ENCODE measurements around the gene SPATA13. TPM values are rescaled to one million over a fixed set of nuclear protein-coding genes. Genes with fewer than 3 reads are reported as not detected.

Gene SPATA13
- total RNA-seq, 1 experiment from 2014 or later = 4.4 TPM

DNA sequence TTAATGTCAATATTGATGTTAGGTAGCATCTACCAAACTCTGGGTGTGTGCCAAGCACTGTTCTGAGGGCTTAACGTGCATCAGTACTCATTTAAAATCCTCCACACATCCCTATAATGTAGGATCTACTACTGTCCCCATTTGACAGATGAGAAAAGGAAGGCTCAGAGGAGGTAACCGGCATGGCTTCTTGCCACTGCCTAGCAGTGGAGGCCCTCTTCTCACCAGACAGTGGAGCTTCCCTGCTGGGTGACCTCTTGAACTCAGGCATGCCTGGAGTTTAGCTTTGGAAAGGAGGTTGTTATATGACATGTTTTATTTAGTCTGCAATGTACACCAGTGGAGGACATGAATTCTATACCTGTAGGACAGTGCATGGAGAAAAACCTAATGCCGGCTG lies 2.1 kb downstream of the SPATA13 start:
- no peak for DNase-seq (ENCODE audit: extremely low read depth, low read depth)

DNA sequence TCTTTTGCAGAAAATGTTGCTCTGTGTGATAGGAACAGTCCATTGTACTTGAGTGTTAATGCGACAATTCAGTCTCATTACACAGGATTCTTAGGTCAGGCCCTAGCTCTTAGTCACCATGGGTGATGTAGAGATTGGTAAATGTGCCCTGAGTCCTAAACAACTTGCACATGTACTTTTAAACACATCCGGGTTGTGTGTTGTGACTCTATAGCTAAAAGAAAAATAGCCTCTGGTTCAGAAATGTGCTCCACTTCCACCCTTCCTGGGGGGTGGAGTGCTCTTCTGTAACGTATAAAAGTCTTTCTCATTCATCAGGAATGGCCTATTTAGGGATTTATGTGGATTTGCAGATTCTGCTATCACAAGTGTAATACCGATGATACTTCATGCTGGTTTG lies 5.2 kb downstream of the SPATA13 start:
- DNase-seq (ENCODE audit: extremely low read depth, low read depth) = no peak

DNA sequence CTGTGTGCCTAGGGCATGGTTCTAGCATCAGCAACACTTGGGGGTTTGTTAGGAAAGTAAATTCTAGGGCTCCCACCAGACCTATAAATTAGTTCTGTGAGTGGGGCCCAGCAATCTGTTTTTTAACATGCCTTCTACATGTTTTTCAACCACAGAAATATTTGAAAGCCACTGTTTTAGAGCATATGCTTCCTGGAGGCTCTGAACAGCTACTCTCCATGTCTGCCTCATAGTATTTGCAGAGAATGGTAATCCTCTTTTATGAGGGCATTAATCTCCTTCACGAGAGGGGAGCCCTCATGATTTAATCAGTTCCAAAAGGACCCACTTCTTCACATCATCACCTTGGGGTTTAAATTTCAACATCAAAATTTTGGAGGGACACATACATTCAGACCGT lies 6.0 kb downstream of the SPATA13 start:
- DNase-seq (ENCODE audit: extremely low read depth, low read depth) = no peak

- DNase-seq (ENCODE audit: extremely low read depth, low read depth) = no peak
These were observed 7.3 kb downstream of the SPATA13 start for GRCh38 chr13:24167666-24168391.

GRCh38 chr13:24168392-24168750 lies 7.9 kb downstream of the SPATA13 start:
- DNase-seq (ENCODE audit: extremely low read depth, low read depth) = no peak

GRCh38 chr13:24168979-24169378 lies 8.5 kb downstream of the SPATA13 start:
- DNase-seq (ENCODE audit: extremely low read depth, low read depth) = no peak

DNA sequence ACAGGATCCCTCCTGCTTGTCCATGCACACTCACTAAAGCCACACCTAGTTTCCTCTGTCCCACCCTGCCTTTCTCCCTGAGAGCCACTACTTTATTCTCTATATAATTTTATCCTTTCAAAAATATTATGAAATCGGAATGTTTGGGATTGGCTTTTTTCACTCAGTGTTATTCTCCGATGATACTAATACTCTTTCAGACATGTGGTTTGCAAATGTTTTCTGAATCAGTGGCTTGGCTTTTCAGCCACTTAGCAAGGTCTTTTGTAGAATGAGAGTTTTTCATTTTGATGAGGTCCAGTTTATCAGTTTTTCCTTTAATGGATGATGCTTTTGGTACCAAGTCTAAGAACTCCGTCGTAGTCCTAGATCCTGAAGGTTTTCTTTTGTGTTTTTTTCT lies 11.6 kb downstream of the SPATA13 start:
- no peak for DNase-seq (ENCODE audit: extremely low read depth, low read depth)

DNA sequence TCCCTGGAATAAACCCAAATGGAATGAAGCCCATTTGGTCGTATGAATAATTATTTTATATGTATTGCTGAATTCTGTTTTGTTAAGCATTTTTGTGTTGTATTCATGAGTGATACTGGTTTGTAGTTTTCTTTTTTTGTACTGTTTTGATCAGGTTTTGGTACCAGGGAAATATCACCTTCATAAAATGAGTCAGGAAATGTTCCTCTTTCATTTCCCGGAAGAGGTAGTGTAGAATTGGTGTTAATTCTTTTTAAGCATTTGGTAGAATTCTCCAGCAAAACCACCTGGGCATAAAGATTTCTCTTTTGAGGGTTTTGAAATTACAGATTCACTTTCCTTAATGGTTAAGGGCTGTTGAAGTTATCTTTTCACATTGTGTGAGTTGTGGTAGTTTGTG lies 13.3 kb downstream of the SPATA13 start:
- no peak for DNase-seq (ENCODE audit: extremely low read depth, low read depth)

DNA sequence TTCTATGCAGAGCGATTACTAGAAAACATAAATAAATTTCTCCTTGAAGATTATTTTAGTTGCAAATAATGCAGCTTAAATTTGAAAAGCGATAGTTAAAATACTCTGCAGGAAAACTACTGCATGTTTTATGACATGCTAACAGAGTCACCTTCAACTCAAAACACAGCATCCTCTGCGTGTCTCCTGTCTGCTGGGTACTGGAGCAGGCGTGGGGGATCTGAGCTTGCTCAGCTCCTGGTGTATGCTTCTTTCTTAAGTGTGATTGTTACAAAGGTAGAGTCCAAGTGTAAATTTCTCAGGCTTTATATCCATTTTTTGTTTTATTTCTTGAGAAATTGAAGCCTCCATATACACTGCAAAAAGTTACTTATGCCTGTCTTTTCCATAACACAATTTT lies 15.3 kb downstream of the SPATA13 start:
- no peak for DNase-seq (ENCODE audit: extremely low read depth, low read depth)

GRCh38 chr13:24176351-24177101 lies 16.0 kb downstream of the SPATA13 start:
- no peak for DNase-seq (ENCODE audit: extremely low read depth, low read depth)

DNA sequence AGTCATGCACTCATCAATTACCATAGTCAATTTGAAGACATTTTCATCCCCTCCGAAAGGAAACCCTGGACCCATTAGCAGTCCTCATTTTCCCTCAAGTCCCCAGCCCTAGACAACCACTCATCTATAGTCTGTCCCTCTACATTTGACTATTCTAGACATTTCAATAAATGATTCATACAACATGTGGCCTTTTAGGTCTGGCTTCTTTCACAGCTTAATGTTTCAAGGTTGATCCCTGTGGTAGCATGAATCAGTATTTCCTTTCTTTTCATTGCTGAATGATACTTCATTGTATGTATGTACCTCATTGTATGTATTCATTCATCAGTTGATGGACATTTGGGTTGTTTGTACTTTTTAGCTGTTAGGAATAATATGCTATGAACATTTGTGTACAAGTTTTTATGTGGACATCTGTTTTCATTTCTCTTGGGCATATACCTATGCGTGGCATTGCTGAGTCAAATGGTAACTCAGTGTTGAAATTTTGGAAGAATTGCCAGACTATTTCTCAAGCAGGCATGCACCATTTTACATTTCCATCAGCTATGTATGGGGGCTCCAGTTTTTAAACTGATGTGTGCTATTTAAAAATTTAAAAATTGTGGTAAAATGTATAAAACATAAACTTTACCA lies 18.4 kb downstream of the SPATA13 start:
- DNase-seq (ENCODE audit: extremely low read depth, low read depth) = no peak

- no peak for DNase-seq (ENCODE audit: extremely low read depth, low read depth)
These were observed 18.9 kb downstream of the SPATA13 start for GRCh38 chr13:24179486-24179850.

- no peak for DNase-seq (ENCODE audit: extremely low read depth, low read depth)
These were observed 20.3 kb downstream of the SPATA13 start for GRCh38 chr13:24180750-24181377.

- no peak for DNase-seq (ENCODE audit: extremely low read depth, low read depth)
These were observed 21.6 kb downstream of the SPATA13 start for GRCh38 chr13:24181991-24182702.

DNA sequence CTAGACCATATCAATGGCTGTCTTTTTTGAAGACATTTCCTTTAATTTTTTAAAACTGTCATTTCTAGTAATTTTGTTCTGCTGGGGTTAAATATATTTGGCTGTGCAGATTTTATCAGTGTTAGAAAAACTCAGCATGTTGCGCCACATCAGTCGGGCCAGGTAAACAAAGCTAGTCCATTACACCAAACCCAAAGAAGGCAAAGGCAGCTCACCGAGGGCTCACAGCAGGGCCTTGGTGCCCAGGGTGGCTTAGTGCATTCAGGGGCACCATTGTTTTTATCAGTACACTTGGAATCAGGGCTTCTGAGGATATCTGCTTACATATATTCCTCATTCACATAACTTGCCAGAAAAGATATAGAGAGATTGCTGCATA lies 22.2 kb downstream of the SPATA13 start:
- no peak for DNase-seq (ENCODE audit: extremely low read depth, low read depth)

DNA sequence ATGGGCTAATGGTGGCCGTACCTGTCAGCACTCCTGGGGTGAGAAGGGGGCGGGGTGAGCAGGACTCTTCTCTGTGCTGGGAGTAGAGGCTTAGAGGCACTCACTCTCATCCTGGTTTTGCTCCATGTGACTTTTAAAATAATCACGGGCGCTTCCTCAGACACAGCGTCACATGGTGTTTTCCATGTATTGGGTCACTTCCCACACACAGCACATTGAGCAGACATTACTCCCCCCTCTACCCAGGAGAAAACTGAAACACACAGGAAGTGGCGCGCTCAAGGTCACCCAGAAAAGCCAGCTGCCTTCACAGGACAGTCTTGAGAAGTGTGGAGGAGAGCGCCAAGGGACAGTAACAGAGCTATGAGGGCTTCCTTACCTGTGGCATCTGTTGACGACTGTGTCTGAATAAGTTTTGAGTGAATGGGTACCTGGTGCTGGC lies 23.2 kb downstream of the SPATA13 start:
- no peak for DNase-seq (ENCODE audit: extremely low read depth, low read depth)

GRCh38 chr13:24184265-24184841 lies 23.8 kb downstream of the SPATA13 start:
- no peak for DNase-seq (ENCODE audit: extremely low read depth, low read depth)

- DNase-seq (ENCODE audit: extremely low read depth, low read depth) = no peak
These were observed 24.4 kb downstream of the SPATA13 start for GRCh38 chr13:24184882-24185281.

- no peak for DNase-seq (ENCODE audit: extremely low read depth, low read depth)
These were observed 25.2 kb downstream of the SPATA13 start for GRCh38 chr13:24185591-24186232.

DNA sequence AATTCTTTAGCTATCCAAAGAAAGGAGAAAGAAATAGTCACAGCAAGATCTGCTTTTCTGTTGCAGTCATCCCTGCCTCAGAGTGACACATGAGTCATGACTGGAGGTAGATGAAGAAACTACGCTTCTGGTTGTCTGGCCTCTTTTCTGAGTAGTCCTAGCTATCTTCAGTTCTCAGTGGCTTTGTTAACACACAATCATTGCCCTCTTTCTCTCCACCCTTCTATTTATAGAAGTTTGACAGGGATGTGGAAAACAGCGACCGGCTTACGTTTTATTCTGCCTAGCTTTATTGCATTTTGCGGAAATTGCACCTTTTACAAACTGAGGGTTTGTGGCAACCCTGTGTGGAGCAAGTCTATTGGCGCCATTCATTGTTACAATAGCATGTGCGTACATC lies 26.7 kb downstream of the SPATA13 start:
- DNase-seq (ENCODE audit: extremely low read depth, low read depth) = no peak
